ES-I3 (cell line): ENCODE results near the gene ZFR2.

Source experiments
- H3K36me3 ChIP-seq: 2 replicates; pipeline ENCODE4 v1.6.1; 2013; ENCODE audit warnings: mild to moderate bottlenecking, low read length, control low read depth, moderate library complexity; ENCODE audit not compliant: insufficient read depth
- H3K4me1 ChIP-seq: 2 replicates; pipeline ENCODE4 v1.6.1; 2013; ENCODE audit warnings: mild to moderate bottlenecking, control low read depth, low read length; ENCODE audit not compliant: insufficient read depth
- H3K9ac ChIP-seq: 2 replicates; pipeline ENCODE4 v1.6.1; 2013; ENCODE audit warnings: low read depth, mild to moderate bottlenecking, low read length, moderate library complexity
- H3K9me3 ChIP-seq: 2 replicates; pipeline ENCODE4 v1.6.1; 2013; ENCODE audit warnings: mild to moderate bottlenecking, low read length, moderate library complexity; ENCODE audit not compliant: control insufficient read depth, insufficient read depth

ZFR2 gene

GRCh38 chr19:3807574-3808354, 61.1 kb downstream of the ZFR2 start:
- no peak overlapping the region for H3K9ac ChIP-seq
- H3K9me3 ChIP-seq = no peaks in the 10 kb centered on the region
- H3K4me1 ChIP-seq = no peaks in the 10 kb centered on the region
- H3K36me3 ChIP-seq = no peaks in the 10 kb centered on the region

DNA sequence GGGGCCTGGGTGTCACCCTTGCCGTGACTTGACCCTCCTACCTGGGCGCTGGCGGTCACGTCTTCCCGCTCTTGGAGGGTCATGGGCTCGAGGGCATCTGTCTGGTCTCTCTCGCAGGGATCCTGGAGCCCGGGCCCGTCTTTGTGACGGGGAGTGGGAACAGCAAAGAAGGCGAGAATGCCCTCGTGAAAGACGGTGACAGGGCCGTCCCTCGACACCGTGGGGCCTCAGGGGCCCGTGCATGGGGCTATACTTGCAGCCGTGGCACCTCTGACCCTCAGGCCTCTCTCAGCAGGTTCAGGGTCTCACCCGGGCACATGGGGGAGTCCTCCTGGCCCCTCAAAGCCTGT, 61.7 kb downstream of the ZFR2 start:
- H3K9ac ChIP-seq = no peak overlapping the region
- H3K36me3 ChIP-seq = no peaks in the 10 kb centered on the region
- H3K4me1 ChIP-seq = no peaks in the 10 kb centered on the region
- H3K9me3 ChIP-seq = no peaks in the 10 kb centered on the region

GRCh38 chr19:3805859-3806258, 63.0 kb downstream of the ZFR2 start:
- no peaks in the 10 kb centered on the region for H3K4me1 ChIP-seq
- no peak overlapping the region for H3K9ac ChIP-seq
- H3K9me3 ChIP-seq = no peaks in the 10 kb centered on the region
- no peaks in the 10 kb centered on the region for H3K36me3 ChIP-seq

DNA sequence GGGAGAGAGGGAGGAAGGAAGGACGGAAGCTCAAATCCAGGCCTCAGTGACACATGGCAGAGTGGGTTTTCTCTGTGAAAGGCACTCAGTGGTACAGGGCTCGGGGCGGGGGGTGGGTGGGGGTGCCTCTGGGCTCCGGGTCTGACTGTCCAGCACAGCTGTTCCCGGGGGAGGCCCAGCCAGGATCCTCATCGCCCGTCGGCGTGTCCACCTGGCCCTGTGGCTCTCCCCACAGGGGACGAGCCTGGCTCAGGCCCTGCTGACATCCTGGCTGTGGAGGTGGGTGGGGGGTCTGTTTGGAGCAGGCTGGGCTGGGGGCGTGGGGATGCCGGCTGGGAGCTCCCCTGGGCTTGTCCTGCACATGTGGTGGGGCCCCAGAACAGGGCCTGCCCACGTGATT, 64.4 kb downstream of the ZFR2 start:
- H3K4me1 ChIP-seq = no peaks in the 10 kb centered on the region
- no peaks in the 10 kb centered on the region for H3K9me3 ChIP-seq
- H3K9ac ChIP-seq = no peak overlapping the region
- H3K36me3 ChIP-seq = no peaks in the 10 kb centered on the region

DNA sequence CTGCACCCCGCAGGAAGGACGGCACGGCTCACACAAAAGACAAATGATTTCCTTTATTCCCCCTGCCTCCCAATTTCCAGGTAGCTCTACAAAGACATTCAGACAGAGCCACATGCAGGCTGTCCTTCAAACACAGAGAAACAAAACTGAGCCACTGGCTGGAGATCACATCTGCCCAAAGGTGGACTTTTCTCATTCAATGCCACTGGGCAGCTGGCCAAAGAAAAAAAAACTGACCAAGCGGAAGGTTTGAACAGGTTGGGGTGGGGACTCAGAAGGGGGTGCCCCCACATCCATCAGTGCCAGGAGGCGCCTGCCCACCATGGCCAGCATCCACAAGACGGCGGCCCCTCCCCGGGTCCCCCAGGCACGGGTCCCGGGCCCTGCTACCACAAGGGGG, 64.9 kb downstream of the ZFR2 start:
- Histone ChIP-seq H3K9me3 (no peaks in the 10 kb centered on the region), H3K36me3 (no peaks in the 10 kb centered on the region; the same call in 1 of the 2 replicates), H3K4me1 (no peaks in the 10 kb centered on the region), H3K9ac (no peak overlapping the region)

- H3K36me3 ChIP-seq = no peaks in the 10 kb centered on the region; the same call in 1 of the 2 replicates
- no peaks in the 10 kb centered on the region for H3K9me3 ChIP-seq
- H3K4me1 ChIP-seq = no peaks in the 10 kb centered on the region
- no peak overlapping the region for H3K9ac ChIP-seq
These were observed 65.5 kb downstream of the ZFR2 start for GRCh38 chr19:3803114-3803888.

GRCh38 chr19:3801412-3802096, 67.3 kb downstream of the ZFR2 start:
- peaks cover 6% of the 10 kb centered on the region; the same call in 1 of the 2 replicates for H3K9me3 ChIP-seq
- H3K4me1 ChIP-seq = no peaks in the 10 kb centered on the region
- H3K36me3 ChIP-seq = no peaks in the 10 kb centered on the region; the same call in 1 of the 2 replicates
- peak overlapping the region; percentile 24; the same call in 1 of the 2 replicates for H3K9ac ChIP-seq

GRCh38 chr19:3800996-3801395, 67.8 kb downstream of the ZFR2 start:
- peaks cover 7% of the 10 kb centered on the region; the same call in 1 of the 2 replicates for H3K9me3 ChIP-seq
- peak overlapping the region; percentile 24; the same call in 1 of the 2 replicates for H3K9ac ChIP-seq
- H3K36me3 ChIP-seq = no peaks in the 10 kb centered on the region; the same call in 1 of the 2 replicates
- H3K4me1 ChIP-seq = no peaks in the 10 kb centered on the region

DNA sequence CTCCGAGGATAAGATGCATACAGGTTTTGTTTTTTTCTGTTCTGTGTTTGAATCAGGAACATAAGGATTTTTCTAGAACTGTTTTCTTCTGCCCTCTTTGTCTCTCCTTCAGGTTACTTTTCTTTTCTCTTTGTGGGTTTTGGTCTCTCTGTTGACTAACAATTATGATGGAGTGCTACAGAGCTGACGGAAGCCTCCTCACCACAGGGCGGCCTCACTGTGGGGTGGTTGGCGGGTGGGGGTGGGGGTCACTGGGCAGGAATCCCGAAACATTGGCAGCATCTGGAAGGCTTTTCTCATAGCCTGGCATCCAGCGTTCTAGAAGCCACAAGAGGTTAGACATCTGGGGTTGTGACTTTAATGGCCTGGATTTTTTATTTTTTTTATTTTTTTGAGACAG, 70.7 kb downstream of the ZFR2 start:
- Histone ChIP-seq H3K9ac (no peak overlapping the region), H3K36me3 (no peaks in the 10 kb centered on the region; the same call in 1 of the 2 replicates), H3K9me3 (peaks cover 7% of the 10 kb centered on the region; the same call in 1 of the 2 replicates), H3K4me1 (no peaks in the 10 kb centered on the region)

- no peaks in the 10 kb centered on the region for H3K4me1 ChIP-seq
These were observed 72.5 kb downstream of the ZFR2 start for GRCh38 chr19:3796358-3796757.

DNA sequence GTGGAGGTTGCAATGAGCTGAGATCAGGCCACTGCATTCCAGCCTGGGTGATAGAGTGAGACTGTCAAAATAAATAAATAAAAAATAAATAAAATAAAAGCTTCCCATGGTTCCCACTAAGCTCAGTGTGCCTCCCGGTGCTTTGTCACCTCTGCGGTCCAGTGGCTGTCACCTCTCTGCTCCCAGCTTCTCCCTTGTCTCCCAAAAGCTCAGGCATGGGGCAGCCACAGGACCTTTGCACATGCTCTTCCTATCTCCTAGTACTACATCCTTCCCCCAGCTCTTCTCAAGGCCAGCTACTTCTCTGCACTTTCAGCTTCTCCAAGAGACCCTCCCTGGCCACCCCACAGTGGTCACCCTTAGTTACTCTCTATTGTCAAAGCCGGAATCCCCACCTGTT, 75.0 kb downstream of the ZFR2 start:
- Histone ChIP-seq H3K9me3 (peaks cover 7% of the 10 kb centered on the region; the same call in 1 of the 2 replicates), H3K9ac (no peak overlapping the region), H3K36me3 (no peaks in the 10 kb centered on the region; the same call in 1 of the 2 replicates), H3K4me1 (no peaks in the 10 kb centered on the region)

More at GRCh38 chr19:3796358-3796757, 72.5 kb downstream of the ZFR2 start:
- Histone ChIP-seq H3K36me3 (no peaks in the 10 kb centered on the region; the same call in 1 of the 2 replicates), H3K9ac (no peak overlapping the region), H3K9me3 (peaks cover 7% of the 10 kb centered on the region; the same call in 1 of the 2 replicates)

DNA sequence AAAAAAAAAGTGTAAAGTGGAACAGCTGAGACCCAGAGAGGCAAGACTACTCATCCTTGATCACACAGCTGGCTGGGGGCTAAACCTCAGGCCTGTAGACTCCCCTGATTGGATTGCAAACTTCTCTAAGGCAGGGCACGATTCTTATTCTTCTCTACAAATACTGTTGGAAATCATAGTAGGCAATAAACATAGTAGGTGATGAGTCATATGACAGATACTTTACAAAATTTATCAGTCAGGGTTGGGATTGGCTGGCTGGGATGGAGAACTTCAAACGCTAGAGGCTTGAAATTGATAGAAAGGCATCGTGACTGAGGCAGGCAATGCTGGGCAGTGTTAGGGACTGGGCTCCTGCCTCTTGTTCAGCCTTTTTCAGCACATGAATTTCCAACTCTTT, 76.7 kb downstream of the ZFR2 start:
- Histone ChIP-seq H3K36me3 (no peaks in the 10 kb centered on the region), H3K9me3 (peaks cover 5% of the 10 kb centered on the region; the same call in 1 of the 2 replicates), H3K4me1 (no peaks in the 10 kb centered on the region), H3K9ac (no peak overlapping the region)

- Histone ChIP-seq H3K36me3 (no peaks in the 10 kb centered on the region), H3K4me1 (no peaks in the 10 kb centered on the region), H3K9ac (no peak overlapping the region), H3K9me3 (no peaks in the 10 kb centered on the region)
These were observed 77.9 kb downstream of the ZFR2 start for GRCh38 chr19:3790941-3791340.

GRCh38 chr19:3790209-3790734, 78.6 kb downstream of the ZFR2 start:
- Histone ChIP-seq H3K36me3 (no peaks in the 10 kb centered on the region), H3K9ac (no peak overlapping the region), H3K9me3 (no peaks in the 10 kb centered on the region), H3K4me1 (no peaks in the 10 kb centered on the region)
